Right ventricle myocardium inferior (tissue), 1 donor: ENCODE results near the gene JUND. TPM values are rescaled to one million over a fixed set of nuclear protein-coding genes. Genes with fewer than 3 reads are reported as not detected.
A peak's percentile ranks its signal among the peaks of the same experiment; 100 is the strongest.
"Not testable (repeated sequence)": the region's sequence is repeated elsewhere in the genome, so short reads cannot be mapped to it uniquely, and the experiment has no call there.

Experiments
- ATAC-seq: fragments of 200-7000 bp; cut with Tn5 transposase; one replicate; pipeline ENCODE4 v1.9.1; 2020; ENCODE audit warnings: mild to moderate bottlenecking, moderate library complexity
- DNase-seq: peaks from one replicate; pipeline ENCODE4 v3.0.0; 2021; ENCODE audit errors: missing footprints
- intact Hi-C: fragments of 100-400 bp; cut with DNase I; formaldehyde crosslinking; loops from one replicate; pipeline ENCODE4 v1.11.0; 2022
- long read RNA-seq: library from polyadenylated mRNA; unstranded; transcript quantifications from one replicate; pipeline ENCODE4 v2.0.0, GENCODE V29; 2021
- total RNA-seq: library from RNA; stranded (reverse); fragmentation: NEBNext Ultra II Directional; extraction: Animal tissue kit (Norgen Biotek cat#: 25700); gene quantifications from one replicate; pipeline ENCODE4 v1.2.1, GENCODE V29; 2021
- donor health status: DM: no; HTN: yes; CAD: no; lungs with severe emphysema.

Gene JUND
- total RNA-seq = 113 TPM
- long read RNA-seq, transcript JUND-201 (1 exons, 1,863 nt) = major isoform, 236 of 237 reads
- long read RNA-seq, partial matches to known transcripts = 0 of 237 reads
- long read RNA-seq, other reads (novel, unspliced or antisense) = 1 of 237 reads

- ATAC-seq = peak; percentile 83
- peak; percentile 100 for DNase-seq
- intact Hi-C loops = loop anchor here (1.0 to 5.0 kb wide), 3 partner anchors 11 to 136 kb away; partner anchors contain the start of genes LSM4 and SSBP4
Observed at GRCh38 chr19:18281082-18282020, at the start of gene JUND. Gene JUND, minus strand, starts transcription at chr19:18281622. Its CDS starts 138 bp downstream, at chr19:18281484.

DNA sequence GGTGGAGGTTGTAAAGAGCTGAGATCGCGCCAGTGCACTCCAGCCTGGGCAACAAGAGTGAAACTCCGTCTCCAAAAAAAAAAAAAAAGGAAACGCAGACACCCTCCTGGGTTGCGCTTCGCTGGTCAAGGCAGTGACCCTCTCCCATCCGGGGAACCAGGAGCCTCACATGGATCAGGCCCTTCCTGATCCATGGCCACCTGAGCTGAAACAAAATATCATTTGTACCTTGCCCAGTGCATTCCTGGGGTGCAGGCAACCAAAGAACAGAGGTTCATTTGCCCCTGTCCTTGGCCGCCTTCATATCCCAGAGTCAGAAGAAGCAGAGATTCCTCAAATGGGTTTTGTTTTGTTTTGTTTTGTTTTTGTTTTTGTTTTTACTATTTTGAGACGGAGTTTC is 49.4 kb upstream of the JUND start:
- no peak for ATAC-seq

GRCh38 chr19:18329035-18329376 is 47.6 kb upstream of the JUND start:
- DNase-seq (no peak), ATAC-seq (no peak)
- intact Hi-C loops = no loop called here

More for the DNA sequence above, 49.4 kb upstream of the JUND start:
- intact Hi-C loops = no loop called here
- DNase-seq = no peak

- ATAC-seq (peak; percentile 98), DNase-seq (peak; percentile 88)
- intact Hi-C loops = loop anchor here (1.0 kb wide), 2 partner anchors 49 to 53 kb away; no protein-coding TSS in a partner anchor
Observed at GRCh38 chr19:18328340-18329034, 47.1 kb upstream of the JUND start.

DNA sequence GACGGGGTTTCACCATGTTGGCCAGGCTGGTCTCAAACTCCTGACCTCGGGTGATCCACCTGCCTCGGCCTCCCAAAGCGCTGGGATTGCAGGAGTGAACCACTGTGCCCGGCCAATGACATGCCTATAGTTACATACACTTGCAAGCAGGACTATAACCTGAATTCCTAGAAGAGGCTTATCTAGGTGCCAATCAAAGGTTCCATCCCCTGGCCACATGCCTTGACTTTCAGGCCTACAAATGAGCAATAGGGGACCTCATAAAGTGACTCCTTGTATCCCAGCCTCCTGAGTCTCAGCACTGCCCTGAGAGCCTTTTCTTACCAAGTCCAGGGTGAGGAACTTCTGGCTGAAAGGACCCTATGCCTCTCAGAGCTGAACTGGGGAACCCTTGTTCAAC is 45.4 kb upstream of the JUND start:
- DNase-seq = no peak
- ATAC-seq = no peak
- intact Hi-C loops = no loop called here

GRCh38 chr19:18324373-18324731 is 42.9 kb upstream of the JUND start:
- DNase-seq, intact Hi-C loops, ATAC-seq: not testable (repeated sequence)

DNA sequence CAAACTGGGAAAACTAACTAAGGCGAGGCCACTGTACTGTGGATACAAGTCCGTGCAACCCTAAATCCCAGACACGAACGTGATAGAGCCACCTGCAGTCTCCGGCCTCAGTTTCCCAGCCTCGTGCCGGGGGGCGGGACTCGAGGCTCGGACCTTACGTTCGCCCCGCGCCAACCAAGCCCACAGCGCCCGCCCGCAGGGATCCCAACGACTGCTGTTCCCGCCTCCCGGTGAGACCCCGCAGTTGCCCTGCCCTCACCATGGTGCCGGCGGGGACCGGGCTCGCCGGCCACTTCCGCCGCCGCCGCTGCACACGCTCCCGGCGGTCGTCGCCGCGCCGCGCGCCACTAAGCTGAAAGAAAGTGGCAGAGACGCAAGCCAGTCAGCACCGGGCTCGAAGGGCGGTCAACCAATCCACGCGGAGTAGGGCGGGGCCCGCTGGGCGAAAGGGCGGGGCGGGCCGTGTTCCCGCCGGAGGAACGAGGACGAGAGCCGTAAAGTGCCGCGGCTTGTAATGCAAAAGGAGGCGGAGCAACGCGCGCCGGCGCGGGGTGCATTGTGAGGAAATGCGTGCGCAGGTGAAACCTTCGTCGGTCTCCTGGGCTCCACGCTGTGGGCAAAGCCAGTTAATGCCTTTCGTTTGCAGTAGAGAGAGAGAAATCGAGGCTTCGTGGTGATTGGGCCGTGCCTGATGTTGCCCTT is 41.5 kb upstream of the JUND start, which contains the start of gene LSM4:
Gene LSM4, minus strand, starts transcription at position 318 of the 702 bp plus-strand sequence. Its CDS starts 56 bp downstream, at position 262.
- peak; percentile 98 for ATAC-seq
- intact Hi-C loops = loop anchor here (1.0 to 2.0 kb wide), 3 partner anchors 18 to 118 kb away; partner anchors contain the start of genes JUND and RAB3A
- DNase-seq = peak; percentile 99

DNA sequence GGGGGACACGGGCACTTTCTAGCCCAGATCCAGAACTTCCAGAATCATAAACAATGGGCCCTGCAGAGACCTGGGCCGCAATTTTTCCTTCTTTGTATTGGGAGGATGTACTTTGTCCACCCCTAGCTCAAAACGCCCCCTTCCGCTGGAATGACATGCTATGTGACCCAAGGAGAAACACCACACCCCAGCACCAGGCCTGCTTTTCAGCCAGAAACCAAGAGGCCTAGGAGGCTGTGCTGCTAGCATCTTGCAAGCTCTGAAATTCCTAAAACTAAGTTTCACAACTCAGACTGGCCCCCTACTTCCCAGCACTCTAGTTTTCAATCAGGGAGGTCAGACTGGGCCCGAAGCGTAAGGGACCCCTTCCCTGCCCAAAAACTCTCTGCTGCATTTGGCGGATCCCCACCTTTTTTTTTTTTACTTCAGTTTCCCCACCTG is 40.9 kb upstream of the JUND start:
- no peak for ATAC-seq
- intact Hi-C loops = loop anchor here (2.0 kb wide), 2 partner anchors 18 to 118 kb away; partner anchors contain the start of gene RAB3A

GRCh38 chr19:18321734-18322102 is 40.3 kb upstream of the JUND start:
- intact Hi-C loops = loop anchor here (2.0 kb wide), 2 partner anchors 17 to 117 kb away; partner anchors contain the start of gene RAB3A
- DNase-seq = no peak

More for the DNA sequence above, 40.9 kb upstream of the JUND start:
- no peak for DNase-seq

GRCh38 chr19:18320865-18321733 is 39.7 kb upstream of the JUND start:
- no peak for ATAC-seq
- DNase-seq = no peak
- intact Hi-C loops = no loop called here

More at GRCh38 chr19:18321734-18322102, 40.3 kb upstream of the JUND start:
- no peak for ATAC-seq

- intact Hi-C loops = no loop called here
- ATAC-seq (no peak), DNase-seq (no peak)
Observed at GRCh38 chr19:18319591-18320135, 38.2 kb upstream of the JUND start.

DNA sequence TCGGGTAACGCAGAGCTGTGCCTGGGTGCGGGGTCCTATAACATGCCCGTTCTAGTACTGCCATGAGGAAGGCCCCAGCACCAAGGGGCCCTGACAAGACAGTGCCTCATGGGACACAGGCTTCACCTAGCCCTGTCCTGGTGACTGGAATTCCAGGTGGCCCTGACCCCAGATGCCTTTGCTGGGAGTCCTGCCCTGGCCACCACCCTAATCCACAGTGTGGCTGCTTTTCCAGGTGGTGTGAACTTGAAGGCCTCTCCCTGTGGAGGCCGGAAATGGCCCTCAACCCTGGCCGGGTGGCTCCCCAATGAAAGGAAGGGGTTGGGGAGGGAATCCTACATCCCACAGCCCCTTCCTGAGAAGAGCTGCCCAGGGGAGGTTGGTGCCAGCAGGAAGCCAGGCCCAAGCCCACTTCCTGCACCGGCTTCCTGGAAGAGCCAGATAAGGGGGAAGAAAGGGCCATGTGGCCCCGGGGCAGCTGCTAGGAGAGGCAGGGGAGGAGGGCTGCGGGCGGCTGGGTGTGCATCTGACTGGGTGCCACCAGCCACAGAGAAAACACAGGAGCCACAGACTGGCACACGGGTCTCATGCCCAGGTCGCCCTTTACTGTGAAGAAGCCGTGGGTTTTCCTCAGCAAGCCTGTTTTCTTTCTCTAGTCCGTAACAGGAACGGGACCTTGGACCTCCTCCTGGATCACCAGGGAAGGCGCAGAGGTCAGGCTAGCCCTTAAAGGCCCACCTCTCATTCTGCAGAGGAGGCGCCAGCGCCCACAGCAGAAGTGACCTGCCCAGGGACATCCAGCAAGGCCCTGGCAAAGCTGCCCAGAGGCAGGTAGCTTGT is 36.8 kb upstream of the JUND start:
- DNase-seq = peak; percentile 81
- intact Hi-C loops = no loop called here
- no peak for ATAC-seq

GRCh38 chr19:18313398-18313797 is 32.0 kb upstream of the JUND start:
- no peak for DNase-seq
- intact Hi-C loops = no loop called here
- no peak for ATAC-seq

DNA sequence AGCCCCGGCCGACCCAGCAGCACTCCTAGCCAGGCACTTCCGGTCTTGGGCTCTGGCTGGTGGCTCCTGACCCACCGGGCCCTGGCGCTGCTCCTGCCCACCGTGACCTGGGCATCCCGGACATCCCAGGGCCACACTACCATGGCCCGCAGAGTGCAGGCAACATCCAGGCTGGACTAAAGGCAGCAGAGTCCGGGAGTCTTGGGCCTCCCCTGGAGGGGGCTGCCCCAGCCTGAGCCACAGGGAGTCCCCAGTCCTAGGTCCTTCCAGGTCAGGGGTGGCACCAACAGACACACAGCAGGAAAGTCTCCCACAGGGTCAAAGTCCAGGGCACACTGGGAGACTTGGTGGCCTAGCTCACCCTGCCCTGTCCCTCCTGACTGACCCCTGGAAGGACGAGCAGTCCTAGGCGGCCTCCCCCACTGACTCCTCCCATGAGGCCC is 30.7 kb upstream of the JUND start:
- ATAC-seq (peak; percentile 11), DNase-seq (no peak)
- intact Hi-C loops = no loop called here

- intact Hi-C loops = no loop called here
- DNase-seq = no peak
Observed at GRCh38 chr19:18311502-18312091, 30.2 kb upstream of the JUND start.

DNA sequence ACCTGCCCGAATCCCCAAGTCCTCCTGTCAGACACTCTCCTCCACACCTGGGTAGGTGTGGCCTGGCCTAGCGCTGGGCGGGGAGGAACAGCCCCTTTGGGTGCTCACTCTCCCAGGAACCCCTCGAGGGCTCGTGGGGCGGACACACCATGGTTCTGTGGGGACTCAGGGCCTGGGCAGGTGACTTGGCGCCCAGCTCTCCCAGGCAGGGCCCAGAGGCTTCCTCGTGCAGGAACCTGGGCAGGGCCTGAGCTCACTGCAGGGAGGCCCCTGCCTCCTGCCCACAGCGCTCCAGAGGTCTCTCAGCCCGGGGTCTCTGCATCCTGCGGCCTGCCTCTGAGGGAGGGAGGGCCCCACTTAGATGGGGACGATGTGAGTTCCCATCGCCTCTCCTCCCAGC is 29.5 kb upstream of the JUND start:
- intact Hi-C loops = no loop called here
- DNase-seq (no peak), ATAC-seq (no peak)

More at GRCh38 chr19:18311502-18312091, 30.2 kb upstream of the JUND start:
- no peak for ATAC-seq
